H1 (cell line): ENCODE data around the gene USP12. TPM values are rescaled to one million over a fixed set of nuclear protein-coding genes. Genes with fewer than 3 reads are reported as not detected.

Experiments used
- CTCF ChIA-PET: fragments of 300-600 bp; sonication (Branson Sonifier 250); formaldehyde crosslinking; loops from one replicate; lab custom pipeline; 2021; ENCODE audit not compliant: partially characterized antibody; lab: Charles Lee
- POLR2A ChIA-PET: fragments of 300-600 bp; sonication (Branson Sonifier 250); formaldehyde crosslinking; loops from one replicate; lab custom pipeline; 2021; ENCODE audit warnings: inconsistent platforms; ENCODE audit not compliant: partially characterized antibody; lab: Charles Lee
- DNase-seq, 2 experiments: peaks; one replicate each; pipeline versions ENCODE4 v3.0.0 to v3.0.0-alpha.2; 2010 to 2022; ENCODE audit warnings: low spot score in 2 of 2, low read depth in 1 of 2, mixed read lengths in 1 of 2
- FAIRE-seq: peaks from 2 replicates; lab custom pipeline; 2011; peaks lifted over from hg19 to GRCh38; lab: Jason Lieb, UNC
- H2AFZ ChIP-seq: 2 replicates; pipeline ENCODE4 v1.8.1; 2012; ENCODE audit warnings: low read length, inconsistent platforms
- H2AK5ac ChIP-seq: 2 replicates; pipeline ENCODE4 v1.6.1; 2013; ENCODE audit warnings: low read depth, low read length
- H2BK120ac ChIP-seq: replicated peaks from 2 replicates; pipeline ENCODE3; 2013; ENCODE audit warnings: low read depth, low read length, inconsistent platforms
- H2BK12ac ChIP-seq: 2 replicates; pipeline ENCODE4 v1.6.1; 2013; ENCODE audit warnings: low read depth, low read length
- H2BK15ac ChIP-seq: 2 replicates; pipeline ENCODE4 v1.6.1; 2013; ENCODE audit warnings: low read length
- H2BK20ac ChIP-seq: 2 replicates; pipeline ENCODE4 v1.6.1; 2013; ENCODE audit warnings: low read length
- H2BK5ac ChIP-seq: 2 replicates; pipeline ENCODE4 v1.6.1; 2013; ENCODE audit warnings: low read depth, low read length
- H3K14ac ChIP-seq: 2 replicates; pipeline ENCODE4 v1.6.1; 2013; ENCODE audit warnings: inconsistent platforms; ENCODE audit not compliant: insufficient read length
- H3K18ac ChIP-seq: 2 replicates; pipeline ENCODE4 v1.6.1; 2013; ENCODE audit warnings: low read length; ENCODE audit errors: extremely low read depth
- H3K23ac ChIP-seq: 2 replicates; pipeline ENCODE4 v1.6.1; 2013; ENCODE audit warnings: inconsistent platforms; ENCODE audit not compliant: insufficient read length
- H3K23me2 ChIP-seq: 2 replicates; pipeline ENCODE4 v1.6.1; 2013; ENCODE audit warnings: low read depth, low read length
- H3K27ac ChIP-seq: 2 replicates; pipeline ENCODE4 v1.6.1; 2011; ENCODE audit warnings: low read depth, low read length, inconsistent platforms
- H3K27me3 ChIP-seq, 4 experiments: replicated peaks in 1 of 4; 1 replicate in 1 of 4; 2 replicates in 3 of 4; pipeline versions ENCODE4 v1.6.1 to v1.8.1; 2011 to 2013; ENCODE audit warnings: low read length in 3 of 4, mild to moderate bottlenecking in 3 of 4, inconsistent platforms in 2 of 4, mixed read lengths in 2 of 4, moderate library complexity in 1 of 4; ENCODE audit not compliant: control insufficient read depth in 3 of 4, insufficient read depth in 3 of 4; ENCODE audit errors: extremely low read depth in 1 of 4
- H3K36me3 ChIP-seq, 4 experiments: 2 replicates each; pipeline versions ENCODE4 v1.6.1 to v1.8.1; 2011 to 2013; ENCODE audit warnings: mild to moderate bottlenecking in 4 of 4, low read length in 3 of 4, moderate library complexity in 2 of 4, control low read depth in 1 of 4, inconsistent platforms in 1 of 4; ENCODE audit not compliant: insufficient read depth in 4 of 4, control insufficient read depth in 2 of 4
- H3K4ac ChIP-seq: replicated peaks from 2 replicates; pipeline ENCODE3; 2013; ENCODE audit warnings: low read length, low read depth, mixed read lengths, inconsistent platforms; ENCODE audit not compliant: insufficient read length
- H3K4me1 ChIP-seq, 4 experiments: replicated peaks in 1 of 4; 1 replicate in 1 of 4; 2 replicates in 3 of 4; pipeline versions ENCODE4 v1.6.1 to v1.8.1; 2011 to 2013; ENCODE audit warnings: low read length in 3 of 4, inconsistent platforms in 2 of 4, mixed read lengths in 1 of 4; ENCODE audit not compliant: insufficient read depth in 4 of 4, control insufficient read depth in 3 of 4
- H3K4me2 ChIP-seq, 2 experiments: 2 replicates each; pipeline versions ENCODE4 v1.6.1 to v1.8.1; 2011 to 2013; ENCODE audit warnings: low read depth in 2 of 2, low read length in 2 of 2, control low read depth in 1 of 2, inconsistent platforms in 1 of 2, mild to moderate bottlenecking in 1 of 2; ENCODE audit not compliant: insufficient read depth in 1 of 2
- H3K4me3 ChIP-seq, 4 experiments: fragments of 200-600, 300-600 bp in 1 of 4; sonication (generic), shearing (Covaris generic), sonication (Bioruptor Twin) in 1 of 4; 2 replicates each; pipeline versions ENCODE4 v1.5.1 to v1.8.1; 2011 to 2016; ENCODE audit warnings: low read length in 4 of 4, low read depth in 3 of 4, control low read depth in 2 of 4, inconsistent platforms in 2 of 4, mild to moderate bottlenecking in 2 of 4, mixed read lengths in 1 of 4, moderate library complexity in 1 of 4; ENCODE audit not compliant: insufficient read depth in 2 of 4; ENCODE audit errors: extremely low read depth in 1 of 4
- H3K56ac ChIP-seq: replicated peaks from 2 replicates; pipeline ENCODE3; 2013; ENCODE audit warnings: low read depth, mild to moderate bottlenecking, mixed read lengths, low read length, inconsistent platforms; ENCODE audit not compliant: insufficient read length
- H3K79me1 ChIP-seq: 2 replicates; pipeline ENCODE4 v1.6.1; 2013; ENCODE audit warnings: low read depth, low read length, control low read depth
- H3K79me2 ChIP-seq, 2 experiments: 2 replicates each; pipeline versions ENCODE4 v1.6.1 to v1.8.1; 2012 to 2013; ENCODE audit warnings: low read length in 2 of 2, mild to moderate bottlenecking in 2 of 2, inconsistent platforms in 1 of 2; ENCODE audit not compliant: insufficient read depth in 2 of 2, control insufficient read depth in 1 of 2
- H3K9ac ChIP-seq, 4 experiments: replicated peaks in 1 of 4; 1 replicate in 1 of 4; 2 replicates in 3 of 4; pipeline versions ENCODE4 v1.6.1 to v1.8.1; 2011 to 2013; ENCODE audit warnings: low read depth in 3 of 4, low read length in 3 of 4, control low read depth in 2 of 4, mild to moderate bottlenecking in 2 of 4, moderate library complexity in 2 of 4, inconsistent platforms in 1 of 4; ENCODE audit errors: extremely low read depth in 1 of 4
- H3K9me3 ChIP-seq, 2 experiments: 2 replicates each; pipeline versions ENCODE4 v1.6.1 to v1.8.1; 2012 to 2013; ENCODE audit warnings: mild to moderate bottlenecking in 2 of 2, moderate library complexity in 2 of 2, control low read depth in 1 of 2, inconsistent platforms in 1 of 2, low read depth in 1 of 2, low read length in 1 of 2, mixed read lengths in 1 of 2; ENCODE audit not compliant: insufficient read depth in 2 of 2
- H4K20me1 ChIP-seq, 2 experiments: replicated peaks in 1 of 2; 2 replicates each; pipeline versions ENCODE3 to v1.8.1; 2011 to 2013; ENCODE audit warnings: inconsistent platforms in 2 of 2, low read length in 2 of 2, mild to moderate bottlenecking in 1 of 2; ENCODE audit not compliant: insufficient read depth in 2 of 2, control insufficient read depth in 1 of 2
- H4K5ac ChIP-seq: 2 replicates; pipeline ENCODE4 v1.6.1; 2013; ENCODE audit warnings: low read length, low read depth, mixed read lengths, inconsistent platforms; ENCODE audit not compliant: insufficient read length
- H4K8ac ChIP-seq: 2 replicates; pipeline ENCODE4 v1.8.0; 2013; ENCODE audit warnings: mild to moderate bottlenecking, moderate library complexity, low read length, inconsistent platforms; ENCODE audit not compliant: insufficient read depth; ENCODE audit errors: extremely low read depth
- H4K91ac ChIP-seq: replicated peaks from 2 replicates; pipeline ENCODE3; 2013; ENCODE audit warnings: low read length, mixed read lengths, inconsistent platforms; ENCODE audit not compliant: insufficient read length
- CBX8 ChIP-seq: fragments of 300-800, 300-1000 bp; sonication (generic); IDR thresholded peaks from 2 replicates; pipeline ENCODE4 v1.7.1; 2016; ENCODE audit warnings: low read depth, low read length, borderline replicate concordance
- RXRA ChIP-seq: IDR thresholded peaks from 2 replicates; pipeline ENCODE4 v1.6.1; 2011; ENCODE audit warnings: low read depth, mild to moderate bottlenecking, low read length, moderate library complexity; ENCODE audit not compliant: insufficient read depth
- TEAD4 ChIP-seq: IDR thresholded peaks from 2 replicates; pipeline ENCODE4 v1.6.1; 2012; ENCODE audit warnings: low read depth, low read length, inconsistent platforms, mixed read lengths
- WGBS, 2 experiments: shearing (Covaris generic) in 1 of 2; methylation state at CpG; one replicate each; pipeline versions ENCODE4 v1.1.6 to v1.1.7; 2013 to 2015; ENCODE audit warnings: low lambda C conversion rate in 2 of 2, mixed read lengths in 2 of 2, inconsistent platforms in 1 of 2, low coverage in 1 of 2, missing lambda C conversion rate in 1 of 2; ENCODE audit not compliant: insufficient replicate concordance in 2 of 2, insufficient coverage in 1 of 2, insufficient read length in 1 of 2; ENCODE audit errors: extremely low coverage in 1 of 2, missing lambda C conversion rate in 1 of 2; 5-methylcytosine and 5-hydroxymethylcytosine counted together
- polyA plus RNA-seq, 7 experiments: library from polyadenylated mRNA; depleted of rRNA in 3 of 7; stranded (reverse) in 5 of 7; unstranded in 2 of 7; fragments of >200 nt in 5 of 7; fragments of 200-250 nt in 2 of 7; gene quantifications; 1 replicate in 5 of 7; 2 replicates in 1 of 7; 4 replicates in 1 of 7; pipeline versions ENCODE4 v1.2.1 to v1.2.3, GENCODE V29; 2011 to 2013; ENCODE audit warnings: missing spikeins in 2 of 7, mixed read lengths in 2 of 7
- total RNA-seq: library from RNA; stranded (reverse); fragmentation: NEBNext Ultra II Directional; extraction: Animal tissue kit (Norgen Biotek cat#: 25700); gene quantifications from 2 replicates; pipeline ENCODE4 v1.2.1, GENCODE V29; 2021

USP12 gene
- total and polyA plus RNA-seq, 2 of the 8 experiments (the other 6 are each of a cell fraction or from before 2014, with no cell fraction given), result 4.0 to 30.0 TPM

- H2BK15ac ChIP-seq, result no peak overlapping the region
Measured at GRCh38 chr13:27036236-27036981, 135.2 kb downstream of the USP12 start.

More at GRCh38 chr13:27036236-27036981, 135.2 kb downstream of the USP12 start:
- Histone ChIP-seq H3K4me1 (peaks cover 3 to 9% (median 5%) of the 10 kb centered on the region in 4 experiments), H2BK120ac (no peak overlapping the region), H4K5ac (no peak overlapping the region), H3K23ac (no peak overlapping the region), H4K20me1 (no peaks in the 10 kb centered on the region), H4K8ac (no peak overlapping the region), H3K23me2 (peaks cover 6% of the 10 kb centered on the region; the same call in 1 of the 2 replicates), H3K14ac (no peak overlapping the region), H3K18ac (no peak overlapping the region), H2BK20ac (no peak overlapping the region), H3K27ac (no peak overlapping the region), H3K4me3 (no peak overlapping the region), H3K56ac (no peak overlapping the region), H3K9me3 (no peaks in the 10 kb centered on the region), H4K91ac (no peak overlapping the region), H3K9ac (no peak overlapping the region), H3K79me2 (no peaks in the 10 kb centered on the region), H3K27me3 (peaks cover 0 to 3% (median 0%) of the 10 kb centered on the region in 4 experiments; a peak in 5 of 7 replicates), H3K79me1 (no peaks in the 10 kb centered on the region), H2AFZ (no peak overlapping the region), H3K4ac (no peak overlapping the region), H2BK5ac (0 out of 2 replicates have a peak overlapping the region, but pooled peaks have one; percentile 15), H3K4me2 (no peak overlapping the region; a peak in 1 of 4 replicates), H3K36me3 (no peaks in the 10 kb centered on the region), H2AK5ac (0 out of 2 replicates have a peak overlapping the region, but pooled peaks have one; percentile 3), H2BK12ac (no peak overlapping the region)
- no peak for FAIRE-seq
- ChIA-PET CTCF (interaction anchor here (1.5 to 3.5 kb wide), 4 partner anchors 12 to 326 kb away, joined by 5 to 13 read pairs (median 8); no protein-coding TSS in a partner anchor), POLR2A (interaction anchor here (1.0 kb wide), 1 partner anchor 27 kb away, joined by 3 read pairs; no protein-coding TSS in a partner anchor)
- TF ChIP-seq RXRA, result no peak
- TF ChIP-seq TEAD4, result 0 out of 2 replicates have a peak, but pooled peaks have one; percentile 36
- no peak for TF ChIP-seq CBX8
- WGBS, 2 experiments, result 84% methylated on average over 8 of the region's 8 CpGs; no CpG with 5 or more reads in 1 of the 2 experiments
- DNase-seq, result no peak
